Central memory CD8-positive, alpha-beta T cell (primary cell): ENCODE data around the gene FGD3.
A peak's percentile ranks its signal among the peaks of the same experiment; 100 is the strongest.
"Not testable (repeated sequence)": the region's sequence is repeated elsewhere in the genome, so short reads cannot be mapped to it uniquely, and the experiment has no call there.

ENCODE experiments used
- ATAC-seq: fragments of 150-1000 bp; cut with Tn5 transposase; replicated peaks from 2 replicates; pipeline ENCODE4 v1.10.0; 2022; ENCODE audit warnings: mild to moderate bottlenecking, moderate FRiP score, moderate number of reproducible peaks; ENCODE audit not compliant: poor library complexity, severe bottlenecking; ENCODE audit errors: extremely low read depth
- DNase-seq, 2 donors: peaks; one replicate each; pipeline ENCODE4 v3.0.0; 2021; ENCODE audit warnings: low spot score in 2 of 2
- H3K27ac Mint-ChIP-seq: one replicate; pipeline ENCODE4 v1.8.0; 2022; ENCODE audit warnings: low read depth, mild to moderate bottlenecking, moderate library complexity, mixed read lengths
- H3K27me3 Mint-ChIP-seq: one replicate; pipeline ENCODE4 v1.8.0; 2022; ENCODE audit warnings: mixed read lengths
- H3K36me3 Mint-ChIP-seq: one replicate; pipeline ENCODE4 v1.8.0; 2022; ENCODE audit warnings: mild to moderate bottlenecking, moderate library complexity, mixed read lengths; ENCODE audit not compliant: insufficient read depth
- H3K4me1 Mint-ChIP-seq: one replicate; pipeline ENCODE4 v1.8.0; 2022; ENCODE audit warnings: mixed read lengths
- H3K4me3 Mint-ChIP-seq: one replicate; pipeline ENCODE4 v1.8.0; 2022; ENCODE audit warnings: mild to moderate bottlenecking, moderate library complexity, mixed read lengths
- H3K9me3 Mint-ChIP-seq: one replicate; pipeline ENCODE4 v1.8.0; 2022; ENCODE audit warnings: mixed read lengths

FGD3 gene

GRCh38 chr9:92988215-92988768, 41.0 kb downstream of the FGD3 start:
- Mint-ChIP-seq H3K4me3 (peak overlapping the region; percentile 2), H3K4me1 (peaks cover 87% of the 10 kb centered on the region), H3K36me3 (peaks cover 34% of the 10 kb centered on the region), H3K9me3 (no peaks in the 10 kb centered on the region), H3K27me3 (no peaks in the 10 kb centered on the region), H3K27ac (peak overlapping the region; percentile 49)
- DNase-seq (no peak), ATAC-seq (no peak)

DNA sequence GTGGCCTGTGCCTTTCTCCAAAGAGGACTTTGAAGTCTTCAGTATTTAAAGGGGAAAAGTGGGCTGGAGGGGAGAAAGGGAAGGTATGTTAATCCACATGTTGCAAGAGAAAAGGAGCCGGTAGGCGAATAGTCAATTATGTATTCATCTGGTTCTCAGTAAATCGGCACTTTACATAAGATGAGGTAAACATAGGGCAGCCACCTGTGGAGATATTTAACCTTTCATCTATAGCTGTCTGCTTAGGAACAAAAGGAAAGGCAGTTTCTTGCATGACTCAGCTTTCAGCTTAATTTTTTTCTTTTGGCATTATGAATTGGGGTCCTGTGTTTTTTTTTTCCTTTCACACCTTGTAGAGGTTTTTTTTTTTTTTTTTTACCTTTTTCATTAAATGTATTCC, 42.2 kb downstream of the FGD3 start:
- H3K4me3 Mint-ChIP-seq: no peak overlapping the region
- H3K27me3 Mint-ChIP-seq: no peaks in the 10 kb centered on the region
- H3K4me1 Mint-ChIP-seq: peaks cover 86% of the 10 kb centered on the region
- peaks cover 29% of the 10 kb centered on the region for H3K36me3 Mint-ChIP-seq
- DNase-seq (no peak), ATAC-seq (no peak)
- H3K27ac Mint-ChIP-seq: peak overlapping the region; percentile 49
- H3K9me3 Mint-ChIP-seq: no peaks in the 10 kb centered on the region

- no peak for ATAC-seq
- peak overlapping the region; percentile 49 for H3K27ac Mint-ChIP-seq
- H3K36me3 Mint-ChIP-seq: peaks cover 25% of the 10 kb centered on the region
Measured at GRCh38 chr9:92990461-92990860, 43.1 kb downstream of the FGD3 start.

DNA sequence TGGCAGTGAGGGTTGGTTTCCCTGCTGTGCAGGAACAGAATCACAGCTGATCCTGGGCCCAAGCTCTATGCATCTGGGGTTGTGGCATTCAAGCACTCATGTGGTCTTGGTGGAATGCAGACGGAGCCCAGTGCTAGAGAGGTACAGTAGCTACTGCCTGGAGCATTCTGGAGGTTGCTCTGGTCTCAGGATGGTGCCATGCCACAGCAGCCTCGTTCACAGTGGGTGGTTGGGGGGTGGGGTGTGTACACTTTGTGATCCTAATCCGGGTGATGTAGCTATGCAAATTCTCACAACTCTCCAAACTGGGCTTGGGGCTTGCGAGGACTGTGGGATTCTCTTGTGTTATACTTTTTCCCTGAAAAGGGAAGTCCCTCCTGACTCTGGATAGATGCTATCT, 45.2 kb downstream of the FGD3 start:
- Mint-ChIP-seq H3K9me3 (no peaks in the 10 kb centered on the region), H3K4me3 (peak overlapping the region; percentile 42), H3K36me3 (peaks cover 13% of the 10 kb centered on the region), H3K4me1 (peaks cover 95% of the 10 kb centered on the region), H3K27ac (peak overlapping the region; percentile 49), H3K27me3 (no peaks in the 10 kb centered on the region)
- no peak for ATAC-seq
- no peak for DNase-seq

More at GRCh38 chr9:92990461-92990860, 43.1 kb downstream of the FGD3 start:
- Mint-ChIP-seq H3K27me3 (no peaks in the 10 kb centered on the region), H3K9me3 (no peaks in the 10 kb centered on the region), H3K4me3 (peak overlapping the region; percentile 33), H3K4me1 (peaks cover 92% of the 10 kb centered on the region)
- no peak for DNase-seq

- DNase-seq, H3K4me3 Mint-ChIP-seq, H3K27me3 Mint-ChIP-seq, H3K9me3 Mint-ChIP-seq, ATAC-seq: not testable (repeated sequence)
- Mint-ChIP-seq H3K27ac (peak overlapping the region; percentile 83), H3K36me3 (peaks cover 25% of the 10 kb centered on the region), H3K4me1 (peaks cover 80% of the 10 kb centered on the region)
Measured at GRCh38 chr9:92998871-92999270, 51.5 kb downstream of the FGD3 start.

DNA sequence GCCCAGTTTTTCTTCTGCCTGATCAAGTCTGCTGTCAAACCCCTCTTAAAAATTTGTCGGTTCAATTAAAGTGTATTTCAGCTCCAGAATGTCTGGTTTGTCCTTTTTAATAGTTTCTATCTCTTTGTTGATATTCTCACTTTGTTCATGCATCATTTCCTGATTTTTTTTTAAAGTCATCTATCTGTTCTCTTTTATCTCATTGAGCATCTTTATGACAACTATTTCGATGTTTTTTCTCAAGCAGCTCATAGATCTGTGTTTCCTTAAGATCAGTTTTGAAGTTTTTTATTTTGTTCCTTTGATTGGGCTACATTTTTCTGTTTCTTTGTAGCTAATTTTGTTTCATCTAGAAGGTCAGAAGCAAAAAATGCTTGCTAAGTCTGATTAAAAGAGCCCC, 53.7 kb downstream of the FGD3 start:
- Mint-ChIP-seq H3K4me3 (peak overlapping the region; percentile 59), H3K4me1 (peaks cover 66% of the 10 kb centered on the region), H3K9me3 (no peaks in the 10 kb centered on the region), H3K27me3 (no peaks in the 10 kb centered on the region), H3K36me3 (peaks cover 40% of the 10 kb centered on the region), H3K27ac (peak overlapping the region; percentile 96)
- no peak for DNase-seq
- ATAC-seq: peak; percentile 58

DNA sequence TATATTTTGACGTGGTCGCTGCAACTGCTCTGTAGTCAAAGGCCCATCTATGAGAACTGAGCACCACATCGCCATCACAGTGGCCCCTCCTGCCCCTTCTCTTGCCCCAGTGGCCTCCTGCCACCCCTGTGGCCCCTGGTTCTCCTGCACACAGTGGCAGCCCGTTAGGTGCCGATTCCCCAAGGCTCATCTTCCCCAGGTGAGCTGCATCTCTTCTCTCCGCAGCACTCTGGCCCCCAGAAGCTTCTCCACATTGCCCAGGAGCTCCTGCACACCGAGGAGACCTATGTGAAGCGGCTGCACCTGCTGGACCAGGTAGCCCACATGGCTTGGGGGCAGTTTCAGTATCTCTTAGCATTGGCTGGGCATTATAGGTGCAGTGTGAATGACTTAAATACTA, 55.4 kb downstream of the FGD3 start:
- H3K27ac Mint-ChIP-seq: no peak overlapping the region
- ATAC-seq (no peak), DNase-seq (no peak)
- peak overlapping the region; percentile 6 for H3K4me3 Mint-ChIP-seq
- peaks cover 49% of the 10 kb centered on the region for H3K4me1 Mint-ChIP-seq
- peaks cover 57% of the 10 kb centered on the region for H3K36me3 Mint-ChIP-seq
- H3K27me3 Mint-ChIP-seq: no peaks in the 10 kb centered on the region
- H3K9me3 Mint-ChIP-seq: no peaks in the 10 kb centered on the region

- Mint-ChIP-seq H3K27me3 (no peaks in the 10 kb centered on the region), H3K9me3 (no peaks in the 10 kb centered on the region), H3K36me3 (peaks cover 68% of the 10 kb centered on the region), H3K4me1 (peaks cover 41% of the 10 kb centered on the region), H3K27ac (peak overlapping the region; percentile 51), H3K4me3 (no peak overlapping the region)
- peak; percentile 56 for ATAC-seq
- peak; percentile 53 to 55 for DNase-seq
Measured at GRCh38 chr9:93003552-93004407, 56.5 kb downstream of the FGD3 start.

GRCh38 chr9:93004561-93004960, 57.2 kb downstream of the FGD3 start:
- Mint-ChIP-seq H3K4me1 (peaks cover 45% of the 10 kb centered on the region), H3K36me3 (peaks cover 72% of the 10 kb centered on the region)

GRCh38 chr9:93005876-93006275, 58.6 kb downstream of the FGD3 start:
- no peak overlapping the region for H3K4me3 Mint-ChIP-seq
- ATAC-seq (no peak), DNase-seq (no peak)
- no peaks in the 10 kb centered on the region for H3K27me3 Mint-ChIP-seq
- H3K9me3 Mint-ChIP-seq: no peaks in the 10 kb centered on the region
- H3K27ac Mint-ChIP-seq: no peak overlapping the region
- peaks cover 45% of the 10 kb centered on the region for H3K4me1 Mint-ChIP-seq
- H3K36me3 Mint-ChIP-seq: peaks cover 78% of the 10 kb centered on the region

More at GRCh38 chr9:93004561-93004960, 57.2 kb downstream of the FGD3 start:
- ATAC-seq (no peak), DNase-seq (no peak)
- Mint-ChIP-seq H3K4me3 (no peak overlapping the region), H3K27me3 (no peaks in the 10 kb centered on the region), H3K27ac (no peak overlapping the region), H3K9me3 (no peaks in the 10 kb centered on the region)

GRCh38 chr9:93007529-93008058, 60.3 kb downstream of the FGD3 start:
- H3K4me1 Mint-ChIP-seq: peaks cover 28% of the 10 kb centered on the region
- peaks cover 78% of the 10 kb centered on the region for H3K36me3 Mint-ChIP-seq

DNA sequence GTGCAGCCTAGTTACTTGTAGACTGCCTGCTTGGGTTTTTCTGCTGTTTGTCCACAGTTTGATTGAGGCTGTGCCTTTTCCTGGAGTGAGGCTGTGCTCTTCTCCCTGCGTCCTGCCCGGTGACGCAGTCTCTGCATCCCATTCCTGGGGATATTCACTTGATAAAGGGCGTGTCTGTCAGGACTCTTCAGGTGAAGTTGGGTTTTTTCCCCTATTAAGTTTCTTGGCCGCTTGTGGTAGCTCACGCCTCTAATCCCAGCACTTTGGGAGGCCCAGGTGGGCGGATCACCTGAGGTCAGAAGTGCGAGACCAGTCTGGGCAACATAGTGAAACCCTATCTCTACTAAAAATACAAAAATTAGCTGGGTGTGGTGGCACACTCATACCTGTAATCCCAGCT, 61.1 kb downstream of the FGD3 start:
- peaks cover 21% of the 10 kb centered on the region for H3K4me1 Mint-ChIP-seq
- H3K27ac Mint-ChIP-seq: peak overlapping the region; percentile 80
- DNase-seq (no peak), ATAC-seq (no peak)
- H3K4me3 Mint-ChIP-seq: no peak overlapping the region
- no peaks in the 10 kb centered on the region for H3K9me3 Mint-ChIP-seq
- no peaks in the 10 kb centered on the region for H3K27me3 Mint-ChIP-seq
- H3K36me3 Mint-ChIP-seq: peaks cover 81% of the 10 kb centered on the region

More at GRCh38 chr9:93007529-93008058, 60.3 kb downstream of the FGD3 start:
- no peak overlapping the region for H3K4me3 Mint-ChIP-seq
- DNase-seq (no peak), ATAC-seq (no peak)
- no peaks in the 10 kb centered on the region for H3K27me3 Mint-ChIP-seq
- peak overlapping the region; percentile 78 for H3K27ac Mint-ChIP-seq
- H3K9me3 Mint-ChIP-seq: no peaks in the 10 kb centered on the region
